AG04449 (cell line): ENCODE measurements around the gene CCDC97.

Experiments used
- CTCF ChIA-PET: fragments of 350-600 bp; formaldehyde crosslinking; extraction: SDS; loops from one replicate; lab custom pipeline; 2021; ENCODE audit warnings: antibody characterized with exemption; lab: Yijun Ruan, JAX
- POLR2A ChIA-PET: fragments of 400-600, 350-600 bp; formaldehyde crosslinking; extraction: SDS; loops from one replicate; lab custom pipeline; 2020; ENCODE audit warnings: antibody characterized with exemption, inconsistent platforms; lab: Yijun Ruan, JAX
- DNase-seq: peaks from one replicate; pipeline ENCODE4 v3.0.0-alpha.2; 2010; ENCODE audit warnings: low read depth, low spot score
- H3K4me3 ChIP-seq: 2 replicates; pipeline ENCODE4 v1.5.1; 2011; ENCODE audit warnings: low read depth, mild to moderate bottlenecking, control low read depth, low read length
- CTCF ChIP-seq: IDR thresholded peaks from one replicate; pipeline ENCODE4 v1.5.1; 2011; ENCODE audit warnings: mild to moderate bottlenecking, moderate library complexity, low read length, control low read depth, inconsistent platforms; ENCODE audit not compliant: insufficient read depth; ENCODE audit errors: missing control alignments

CCDC97 gene

GRCh38 chr19:41330946-41331678 is 21.1 kb downstream of the CCDC97 start:
- no peak overlapping the region for H3K4me3 ChIP-seq
- no peak for TF ChIP-seq CTCF
- POLR2A ChIA-PET: no interaction called here
- DNase-seq: no peak
- CTCF ChIA-PET: interaction anchor here (1.3 kb wide), 1 partner anchor 18 kb away, joined by 3 read pairs; no protein-coding TSS in a partner anchor

GRCh38 chr19:41332000-41332399 is 22.0 kb downstream of the CCDC97 start:
- TF ChIP-seq CTCF: no peak
- POLR2A ChIA-PET: no interaction called here
- no peak overlapping the region for H3K4me3 ChIP-seq
- CTCF ChIA-PET: interaction anchor here (1.0 to 1.3 kb wide), 2 partner anchors 10 to 18 kb away, joined by 3 to 4 read pairs; no protein-coding TSS in a partner anchor
- no peak for DNase-seq

GRCh38 chr19:41332468-41332867 is 22.5 kb downstream of the CCDC97 start:
- no peak for TF ChIP-seq CTCF
- no peak for DNase-seq
- POLR2A ChIA-PET: no interaction called here
- H3K4me3 ChIP-seq: no peak overlapping the region
- CTCF ChIA-PET: interaction anchor here (0.7 to 1.3 kb wide), 3 partner anchors 10 to 453 kb away, joined by 3 to 4 read pairs (median 3); no protein-coding TSS in a partner anchor

GRCh38 chr19:41334793-41335192 is 24.8 kb downstream of the CCDC97 start:
- no peak overlapping the region for H3K4me3 ChIP-seq
- no peak for TF ChIP-seq CTCF
- ChIA-PET POLR2A (no interaction called here), CTCF (interaction anchor here (1.6 to 2.8 kb wide), 2 partner anchors 12 to 16 kb away, joined by 11 to 13 read pairs; no protein-coding TSS in a partner anchor)
- no peak for DNase-seq

- no peak for DNase-seq
- POLR2A ChIA-PET: no interaction called here
- H3K4me3 ChIP-seq: no peak overlapping the region
- no peak for TF ChIP-seq CTCF
- CTCF ChIA-PET: interaction anchor here (1.6 to 2.8 kb wide), 2 partner anchors 13 to 15 kb away, joined by 11 to 13 read pairs; no protein-coding TSS in a partner anchor
These were observed 25.5 kb downstream of the CCDC97 start for GRCh38 chr19:41335467-41335866.

GRCh38 chr19:41339936-41340335 is 30.0 kb downstream of the CCDC97 start:
- CTCF ChIA-PET: interaction anchor here (1.2 kb wide), 3 partner anchors 13 to 16 kb away, joined by 3 read pairs; no protein-coding TSS in a partner anchor

More at GRCh38 chr19:41339936-41340335, 30.0 kb downstream of the CCDC97 start:
- no peak for TF ChIP-seq CTCF
- no peak for DNase-seq
- POLR2A ChIA-PET: interaction anchor here (0.7 to 1.6 kb wide), 2 partner anchors 11 to 108 kb away, joined by 3 to 8 read pairs; no protein-coding TSS in a partner anchor
- H3K4me3 ChIP-seq: no peak overlapping the region
